22Rv1 (cell line): ENCODE results near the gene DNAH3.

ENCODE experiments used
- CTCF ChIP-seq: fragments of 450-650 bp; IDR thresholded peaks from 2 replicates; pipeline ENCODE4 v1.5.1; 2017; ENCODE audit warnings: mild to moderate bottlenecking
- ZFX ChIP-seq: fragments of 450-650 bp; IDR thresholded peaks from 2 replicates; pipeline ENCODE4 v1.6.1; 2017; ENCODE audit warnings: antibody characterized with exemption, borderline replicate concordance

- TF ChIP-seq CTCF (no peak), ZFX (no peak)
Observed at GRCh38 chr16:21128991-21129390, 21.7 kb downstream of the DNAH3 start.
